Measurements from ENCODE around the gene NSD1.

Gene NSD1

GRCh38 chr5:177299697-177300096, 166.1 kb downstream of the NSD1 start:
- Mint-ChIP-seq H3K36me3 (ENCODE audit: low read depth) (peaks cover 25% of the 10 kb centered on the region), H3K27me3 (ENCODE audit: low read depth, poor library complexity) (no peaks in the 10 kb centered on the region), H3K27ac (peak overlapping the region; percentile 95), H3K4me1 (peaks cover 64% of the 10 kb centered on the region), H3K4me3 (no peak overlapping the region), H3K9me3 (no peaks in the 10 kb centered on the region)
- DNase-seq: no peak
- no peak for TF ChIP-seq CTCF (IDR thresholded peaks at IDR 0.05)

- H3K27ac Mint-ChIP-seq: peak overlapping the region; percentile 98
- no peaks in the 10 kb centered on the region for H3K9me3 Mint-ChIP-seq
- peaks cover 28% of the 10 kb centered on the region for H3K36me3 Mint-ChIP-seq (ENCODE audit: low read depth)
- peak overlapping the region; percentile 62 for H3K4me3 Mint-ChIP-seq
- peaks cover 71% of the 10 kb centered on the region for H3K4me1 Mint-ChIP-seq
- peak; percentile 38 for DNase-seq
- H3K27me3 Mint-ChIP-seq (ENCODE audit: low read depth, poor library complexity): no peaks in the 10 kb centered on the region
- TF ChIP-seq CTCF (IDR thresholded peaks at IDR 0.05): no peak
Measured at GRCh38 chr5:177300236-177300880, 166.8 kb downstream of the NSD1 start.

GRCh38 chr5:177300951-177301350, 167.4 kb downstream of the NSD1 start:
- Mint-ChIP-seq H3K36me3 (ENCODE audit: low read depth) (peaks cover 28% of the 10 kb centered on the region), H3K4me1 (peaks cover 76% of the 10 kb centered on the region), H3K4me3 (no peak overlapping the region), H3K27ac (peak overlapping the region; percentile 66), H3K9me3 (no peaks in the 10 kb centered on the region), H3K27me3 (ENCODE audit: low read depth, poor library complexity) (no peaks in the 10 kb centered on the region)
- TF ChIP-seq CTCF (IDR thresholded peaks at IDR 0.05): no peak
- no peak for DNase-seq

- Mint-ChIP-seq H3K9me3 (no peaks in the 10 kb centered on the region), H3K27ac (no peak overlapping the region), H3K27me3 (ENCODE audit: low read depth, poor library complexity) (no peaks in the 10 kb centered on the region), H3K36me3 (ENCODE audit: low read depth) (peaks cover 28% of the 10 kb centered on the region), H3K4me3 (peak overlapping the region; percentile 96), H3K4me1 (peaks cover 74% of the 10 kb centered on the region)
- no peak for TF ChIP-seq CTCF (IDR thresholded peaks at IDR 0.05)
- DNase-seq: no peak
Measured at GRCh38 chr5:177301503-177302165, 168.1 kb downstream of the NSD1 start.

GRCh38 chr5:177302354-177303110, 169.0 kb downstream of the NSD1 start:
- H3K27me3 Mint-ChIP-seq (ENCODE audit: low read depth, poor library complexity): no peaks in the 10 kb centered on the region
- H3K4me3 Mint-ChIP-seq: peak overlapping the region; percentile 96
- H3K4me1 Mint-ChIP-seq: peaks cover 68% of the 10 kb centered on the region
- H3K27ac Mint-ChIP-seq: no peak overlapping the region
- H3K36me3 Mint-ChIP-seq (ENCODE audit: low read depth): peaks cover 24% of the 10 kb centered on the region
- H3K9me3 Mint-ChIP-seq: no peaks in the 10 kb centered on the region
- no peak for DNase-seq
- TF ChIP-seq CTCF (IDR thresholded peaks at IDR 0.05): no peak

Data from nephron progenitor cell (in vitro differentiated cells).